HepG2 (cell line): ENCODE data around the gene SLC26A4. TPM values are rescaled to one million over a fixed set of nuclear protein-coding genes. Genes with fewer than 3 reads are reported as not detected.

Experiments
- ATAC-seq: fragments of 200-7000 bp; cut with Tn5 transposase; 3 replicates; pipeline ENCODE4 v1.9.1; 2020; ENCODE audit warnings: mild to moderate bottlenecking, moderate library complexity
- BruUV-seq: library from RNA; stranded (reverse); fragments of 400-500 nt; replicated peaks from 2 replicates; lab custom pipeline; 2021; lab: Mats Ljungman, UMichigan
- CTCF ChIA-PET: fragments of 300-600 bp; formaldehyde crosslinking; extraction: SDS; loops from one replicate; lab custom pipeline; 2021; ENCODE audit warnings: low total read pairs, inconsistent platforms, low intra/inter-chr PET ratio; lab: Yijun Ruan, JAX
- POLR2A ChIA-PET: fragments of 350-600 bp; sonication (Branson Sonifier 250); formaldehyde crosslinking; loops from one replicate; lab custom pipeline; 2020; ENCODE audit warnings: antibody characterized with exemption, inconsistent platforms; lab: Yijun Ruan, JAX
- DNase-seq: peaks from one replicate; pipeline ENCODE4 v3.0.0-alpha.2; 2015; ENCODE audit warnings: low spot score
- FAIRE-seq: peaks from 3 replicates; lab custom pipeline; 2011; peaks lifted over from hg19 to GRCh38; lab: Jason Lieb, UNC
- H2AFZ ChIP-seq: one replicate; pipeline ENCODE4 v1.6.1; 2011; ENCODE audit warnings: low read length, inconsistent platforms
- H3K27ac ChIP-seq: fragments of 300-600 bp; 3 replicates; pipeline ENCODE4 v1.8.0; 2011; ENCODE audit warnings: mixed run types, mild to moderate bottlenecking, mixed read lengths, low read length, inconsistent platforms; ENCODE audit not compliant: insufficient read depth; ENCODE audit errors: extremely low read length
- H3K27me3 ChIP-seq, 2 experiments: fragments of 200-600 bp in 1 of 2; 2 replicates in 1 of 2; 3 replicates in 1 of 2; pipeline versions ENCODE4 v1.6.0 to v1.8.0; 2011; ENCODE audit warnings: low read length in 2 of 2, mild to moderate bottlenecking in 2 of 2, moderate library complexity in 2 of 2, inconsistent platforms in 1 of 2; ENCODE audit not compliant: insufficient read depth in 2 of 2, control insufficient read depth in 1 of 2
- H3K36me3 ChIP-seq, 2 experiments: fragments of 200-600 bp in 1 of 2; replicated peaks in 1 of 2; 2 replicates in 1 of 2; 3 replicates in 1 of 2; pipeline versions ENCODE4 v1.5.1 to v1.8.0; 2011; ENCODE audit warnings: low read length in 2 of 2, inconsistent platforms in 1 of 2; ENCODE audit not compliant: insufficient read depth in 2 of 2, control insufficient read depth in 1 of 2
- H3K4me1 ChIP-seq: 2 replicates; pipeline ENCODE4 v1.5.1; 2012; ENCODE audit warnings: low read length, inconsistent platforms; ENCODE audit not compliant: insufficient read depth
- H3K4me2 ChIP-seq: 2 replicates; pipeline ENCODE4 v1.6.0; 2011; ENCODE audit warnings: low read depth, low read length, inconsistent platforms
- H3K4me3 ChIP-seq, 3 experiments: fragments of 200-600 bp in 1 of 3; sonication (generic), shearing (Covaris generic) in 1 of 3; replicated peaks in 1 of 3; 2 replicates each; pipeline ENCODE4 v1.5.1; 2011 to 2016; ENCODE audit warnings: low read length in 3 of 3, inconsistent platforms in 2 of 3, low read depth in 2 of 3, mild to moderate bottlenecking in 2 of 3, control low read depth in 1 of 3, mixed read lengths in 1 of 3; ENCODE audit not compliant: insufficient read depth in 1 of 3
- H3K79me2 ChIP-seq: one replicate; pipeline ENCODE4 v1.6.1; 2011; ENCODE audit warnings: low read length, inconsistent platforms; ENCODE audit not compliant: insufficient read depth
- H3K9ac ChIP-seq: 2 replicates; pipeline ENCODE4 v1.6.0; 2011; ENCODE audit warnings: mild to moderate bottlenecking, low read depth, low read length, inconsistent platforms; ENCODE audit not compliant: insufficient read depth
- H3K9me3 ChIP-seq: 2 replicates; pipeline ENCODE4 v1.5.1; 2012; ENCODE audit warnings: mild to moderate bottlenecking, low read length
- H4K20me1 ChIP-seq: 2 replicates; pipeline ENCODE4 v1.6.0; 2011; ENCODE audit warnings: inconsistent platforms, mild to moderate bottlenecking, low read length, moderate library complexity; ENCODE audit not compliant: insufficient read depth
- E2F1 ChIP-seq: sonication (generic); formaldehyde crosslinking; IDR thresholded peaks from 2 replicates; pipeline ENCODE4 v1.5.0; 2020; ENCODE audit warnings: missing genetic modification reagents
- EZH2 ChIP-seq: conservative IDR thresholded peaks from 2 replicates; pipeline ENCODE4 v1.6.1; 2012; ENCODE audit warnings: mild to moderate bottlenecking, low read depth, low read length, moderate library complexity
- KLF11 ChIP-seq: IDR thresholded peaks from 2 replicates; pipeline ENCODE4 v1.6.1; 2016; ENCODE audit warnings: missing compliant biosample characterization
- PITX1 ChIP-seq: sonication (generic); formaldehyde crosslinking; IDR thresholded peaks from 2 replicates; pipeline ENCODE4 v1.5.1; 2020; ENCODE audit warnings: mild to moderate bottlenecking, missing genetic modification reagents
- STAT6 ChIP-seq: sonication (generic); formaldehyde crosslinking; IDR thresholded peaks from 2 replicates; pipeline ENCODE4 v1.4.0; 2020; ENCODE audit warnings: missing genetic modification reagents, mild to moderate bottlenecking, borderline replicate concordance
- ZNF414 ChIP-seq: sonication (generic); formaldehyde crosslinking; IDR thresholded peaks from 2 replicates; pipeline ENCODE4 v1.5.0; 2020; ENCODE audit warnings: missing genetic modification reagents
- ZNF512 ChIP-seq: sonication (generic); formaldehyde crosslinking; IDR thresholded peaks from 2 replicates; pipeline ENCODE4 v1.4.0; 2020; ENCODE audit warnings: mild to moderate bottlenecking, missing genetic modification reagents
- ZNF644 ChIP-seq: IDR thresholded peaks from 2 replicates; pipeline ENCODE4 v1.6.1; 2016; ENCODE audit warnings: low read depth
- ZNF672 ChIP-seq: sonication (generic); formaldehyde crosslinking; IDR thresholded peaks from 2 replicates; pipeline ENCODE4 v1.8.1; 2022; ENCODE audit warnings: missing genetic modification reagents
- ZNF775 ChIP-seq: sonication (generic); formaldehyde crosslinking; IDR thresholded peaks from 2 replicates; pipeline ENCODE4 v1.4.0; 2020; ENCODE audit warnings: missing genetic modification reagents, mild to moderate bottlenecking, moderate library complexity, borderline replicate concordance
- ZSCAN20 ChIP-seq: sonication (generic); formaldehyde crosslinking; IDR thresholded peaks from 2 replicates; pipeline ENCODE4 v1.4.0; 2020; ENCODE audit warnings: missing genetic modification reagents, mild to moderate bottlenecking, borderline replicate concordance
- WGBS: methylation state at CpG from one replicate; pipeline ENCODE4 v1.1.6; 2017; ENCODE audit warnings: low lambda C conversion rate; 5-methylcytosine and 5-hydroxymethylcytosine counted together
- in situ Hi-C: cut with HindIII; loops from 2 replicates; pipeline ENCODE4 v1.10.0; 2017; ENCODE audit warnings: low pct_unique_long_range_greater_than_20kb; ENCODE audit not compliant: extremely low pct_ligation_motif_present
- intact Hi-C: fragments of 100-400 bp; cut with micrococcal nuclease; formaldehyde crosslinking; loops from one replicate; pipeline ENCODE4 v1.10.0; 2022; ENCODE audit not compliant: unreplicated experiment
- polyA plus RNA-seq, 8 experiments: library from polyadenylated mRNA; depleted of rRNA in 3 of 8; stranded (reverse) in 7 of 8; unstranded in 1 of 8; fragments of >200 nt; fragmentation: Illumina TruSeq in 4 of 8; extraction: Trizol in 4 of 8; gene quantifications; 2 replicates each; pipeline versions ENCODE4 v1.2.1 to v1.2.3, GENCODE V29; 2011 to 2016; ENCODE audit warnings: low read depth in 4 of 8, missing spikeins in 1 of 8, mixed read lengths in 1 of 8; ENCODE audit not compliant: insufficient read depth in 1 of 8
- total RNA-seq, 5 experiments: library from RNA; depleted of rRNA; stranded (reverse); fragments of >200 nt; fragmentation: Illumina TruSeq; extraction: Trizol; gene quantifications; 2 replicates each; pipeline ENCODE4 v1.2.3, GENCODE V29; 2016; ENCODE audit warnings: low read depth in 1 of 5
- TF ChIP-seq, protein P1 (sequence below): IDR thresholded peaks from 2 replicates; pipeline ENCODE4 v1.6.1; 2016; ENCODE audit warnings: low read depth

The SLC26A4 gene
- total and polyA plus RNA-seq, 2 of the 13 experiments (the other 11 are each of a cell fraction or from before 2014, with no cell fraction given), result 0.08 to 0.11 TPM

- Histone ChIP-seq H3K4me1 (no peaks in the 10 kb centered on the region), H3K79me2 (no peaks in the 10 kb centered on the region), H3K27me3 (no peaks in the 10 kb centered on the region; a peak in 1 of 5 replicates), H3K36me3 (no peaks in the 10 kb centered on the region), H3K27ac (no peak overlapping the region)
- no peak for DNase-seq
- FAIRE-seq, result no peak
- intact Hi-C loops, result no loop called here
- 29% methylated on average over 3 of the region's 3 CpGs for WGBS
- no peak for TF ChIP-seq EZH2
- TF ChIP-seq KLF11 (CRISPR knock-in tag), result no peak
- no peak for TF ChIP-seq STAT6 (CRISPR knock-in tag)
- TF ChIP-seq ZNF414 (CRISPR knock-in tag), result no peak
- TF ChIP-seq, protein P1, sequence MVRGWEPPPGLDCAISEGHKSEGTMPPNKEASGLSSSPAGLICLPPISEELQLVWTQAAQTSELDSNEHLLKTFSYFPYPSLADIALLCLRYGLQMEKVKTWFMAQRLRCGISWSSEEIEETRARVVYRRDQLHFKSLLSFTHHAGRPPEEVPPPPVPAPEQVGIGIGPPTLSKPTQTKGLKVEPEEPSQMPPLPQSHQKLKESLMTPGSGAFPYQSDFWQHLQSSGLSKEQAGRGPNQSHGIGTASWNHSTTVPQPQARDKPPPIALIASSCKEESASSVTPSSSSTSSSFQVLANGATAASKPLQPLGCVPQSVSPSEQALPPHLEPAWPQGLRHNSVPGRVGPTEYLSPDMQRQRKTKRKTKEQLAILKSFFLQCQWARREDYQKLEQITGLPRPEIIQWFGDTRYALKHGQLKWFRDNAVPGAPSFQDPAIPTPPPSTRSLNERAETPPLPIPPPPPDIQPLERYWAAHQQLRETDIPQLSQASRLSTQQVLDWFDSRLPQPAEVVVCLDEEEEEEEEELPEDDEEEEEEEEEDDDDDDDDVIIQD (CRISPR knock-in tag), result no peak
- no peak for TF ChIP-seq ZSCAN20 (CRISPR knock-in tag)
- TF ChIP-seq ZNF672 (CRISPR knock-in tag), result no peak
- no peak for TF ChIP-seq PITX1 (CRISPR knock-in tag)
- TF ChIP-seq ZNF644, result no peak
- no peak for TF ChIP-seq ZNF512 (CRISPR knock-in tag)
- no peak for TF ChIP-seq E2F1
- TF ChIP-seq ZNF775, result no peak
- TF ChIP-seq, all 625 proteins: peak for 0
- Histone ChIP-seq H3K4me3 (no peak overlapping the region), H4K20me1 (no peaks in the 10 kb centered on the region), H3K9ac (no peak overlapping the region), H2AFZ (no peak overlapping the region), H3K9me3 (no peaks in the 10 kb centered on the region), H3K4me2 (no peak overlapping the region)
- CTCF ChIA-PET, result no interaction called here
- in situ Hi-C loops, result loop anchor here (25.0 kb wide), 1 partner anchor 492 kb away; no protein-coding TSS in a partner anchor
- POLR2A ChIA-PET, result no interaction called here
- no peak for ATAC-seq
- BruUV-seq, result no TSS peak
These were observed 43.2 kb downstream of the SLC26A4 start for GRCh38 chr7:107703872-107704271.
